Measurements from ENCODE around the gene TRIM34. TPM values are rescaled to one million over a fixed set of nuclear protein-coding genes. Genes with fewer than 3 reads are reported as not detected.

TRIM34 gene
- total and polyA plus RNA-seq, 10 of the 15 experiments (the other 5 are each of a cell fraction or from before 2014, with no cell fraction given), result 16.7 to 51.4 (median 21.5) TPM

- TF ChIP-seq NFXL1 (IDR thresholded peaks at IDR 0.05; ENCODE audit: borderline replicate concordance) (no peak), TCF7 (IDR thresholded peaks at IDR 0.05; ENCODE audit: borderline replicate concordance) (no peak)
Observed at GRCh38 chr11:5663511-5663910, 38.7 kb downstream of the TRIM34 start (continued).

GRCh38 chr11:5665051-5665570 lies 40.3 kb downstream of the TRIM34 start:
- no peak overlapping the region for H3K4me2 ChIP-seq (ENCODE audit: control insufficient read depth, insufficient read depth)
- WGBS (ENCODE audit: insufficient coverage, insufficient replicate concordance, low lambda C conversion rate, missing lambda C conversion rate), result 98% methylated on average over 4 of the region's 4 CpGs
- FAIRE-seq (no peak), DNase-seq (ENCODE audit: low read depth, low spot score) (no peak), ATAC-seq (no peak)
- intact Hi-C loops (cut with micrococcal nuclease; ENCODE audit: unreplicated experiment), result no loop called here
- H3K4me3 ChIP-seq, result no peak overlapping the region
- no TSS peak for BruUV-seq (replicated peaks)
- peaks cover 0 to 26% of the 10 kb centered on the region in 2 experiments; a peak in 3 of 4 replicates for H3K36me3 ChIP-seq (ENCODE audit: control insufficient read depth in 2 of 2, insufficient read depth in 2 of 2, low read length in 1 of 2)
- H4K20me1 ChIP-seq (ENCODE audit: control insufficient read depth, insufficient read depth), result no peaks in the 10 kb centered on the region
- H3K27me3 ChIP-seq (replicated peaks in 1 of 2; ENCODE audit: control insufficient read depth in 2 of 2, insufficient read depth in 2 of 2, low read length in 1 of 2), result no peaks in the 10 kb centered on the region
- H2AFZ ChIP-seq (ENCODE audit: control insufficient read depth, low read depth, low read length), result no peak overlapping the region
- SMC1A ChIA-PET (ENCODE audit: uncharacterized antibody, unreplicated experiment), result no interaction called here
- no peak overlapping the region for H3K27ac ChIP-seq (ENCODE audit: control insufficient read depth, insufficient read depth)
- RAD21 ChIA-PET (ENCODE audit: unreplicated experiment), result no interaction called here
- H3K9ac ChIP-seq (ENCODE audit: control insufficient read depth, insufficient read depth, low read length), result no peak overlapping the region
- H3K9me3 ChIP-seq (replicated peaks; ENCODE audit: control insufficient read depth, insufficient read depth, low read length), result no peaks in the 10 kb centered on the region
- no peak for TF ChIP-seq CREM (IDR thresholded peaks at IDR 0.05; ENCODE audit: low read depth)
- no peak for TF ChIP-seq HDGF (IDR thresholded peaks at IDR 0.05)
- POLR2A ChIA-PET, result no interaction called here
- no peaks in the 10 kb centered on the region for H3K4me1 ChIP-seq (ENCODE audit: control insufficient read depth, insufficient read depth, low read length)
- no peaks in the 10 kb centered on the region for H3K79me2 ChIP-seq (ENCODE audit: control insufficient read depth, insufficient read depth, low read length)
- in situ Hi-C loops (cut with MboI), result no loop called here
- CTCF ChIA-PET, result no interaction called here

GRCh38 chr11:5665746-5666401 lies 41.1 kb downstream of the TRIM34 start:
- DNase-seq (ENCODE audit: low read depth, low spot score), result no peak
- Histone ChIP-seq H3K9me3 (replicated peaks; ENCODE audit: control insufficient read depth, insufficient read depth, low read length) (no peaks in the 10 kb centered on the region), H2AFZ (ENCODE audit: control insufficient read depth, low read depth, low read length) (no peak overlapping the region), H3K27me3 (replicated peaks in 1 of 2; ENCODE audit: control insufficient read depth in 2 of 2, insufficient read depth in 2 of 2, low read length in 1 of 2) (no peaks in the 10 kb centered on the region), H3K4me2 (ENCODE audit: control insufficient read depth, insufficient read depth) (no peak overlapping the region), H3K9ac (ENCODE audit: control insufficient read depth, insufficient read depth, low read length) (no peak overlapping the region), H3K4me3 (no peak overlapping the region), H3K36me3 (ENCODE audit: control insufficient read depth in 2 of 2, insufficient read depth in 2 of 2, low read length in 1 of 2) (peaks cover 0 to 32% of the 10 kb centered on the region in 2 experiments; a peak in 3 of 4 replicates), H3K79me2 (ENCODE audit: control insufficient read depth, insufficient read depth, low read length) (no peaks in the 10 kb centered on the region; the same call in 1 of the 2 replicates), H3K27ac (ENCODE audit: control insufficient read depth, insufficient read depth) (no peak overlapping the region), H3K4me1 (ENCODE audit: control insufficient read depth, insufficient read depth, low read length) (no peaks in the 10 kb centered on the region), H4K20me1 (ENCODE audit: control insufficient read depth, insufficient read depth) (no peaks in the 10 kb centered on the region)
- WGBS (ENCODE audit: insufficient coverage, insufficient replicate concordance, low lambda C conversion rate, missing lambda C conversion rate), result 98% methylated on average over 5 of the region's 5 CpGs
- BruUV-seq (replicated peaks), result no TSS peak
- SMC1A ChIA-PET (ENCODE audit: uncharacterized antibody, unreplicated experiment), result no interaction called here
- POLR2A ChIA-PET, result no interaction called here
- TF ChIP-seq FOXK2 (IDR thresholded peaks at IDR 0.05) (no peak), RCOR1 (conservative IDR thresholded peaks at IDR 0.05; ENCODE audit: low read depth, low read length) (no peak), STAT3 (IDR thresholded peaks at IDR 0.05; ENCODE audit: low read depth, low read length) (no peak), BACH1 (IDR thresholded peaks at IDR 0.05; ENCODE audit: borderline replicate concordance) (no peak), FOXM1 (IDR thresholded peaks at IDR 0.05; ENCODE audit: low read depth, low read length) (no peak), JUNB (IDR thresholded peaks at IDR 0.05) (no peak), LARP7 (IDR thresholded peaks at IDR 0.05) (no peak), NR2F1 (conservative IDR thresholded peaks at IDR 0.05) (no peak), CHD1 (IDR thresholded peaks at IDR 0.05; ENCODE audit: low read depth, low read length) (no peak), NR2C1 (IDR thresholded peaks at IDR 0.05) (no peak), TCF12 (IDR thresholded peaks at IDR 0.05; ENCODE audit: low read depth, low read length) (no peak), NBN (IDR thresholded peaks at IDR 0.05) (no peak), BRCA1 (IDR thresholded peaks at IDR 0.05; ENCODE audit: low read depth, low read length) (no peak)
- ATAC-seq, result no peak
- CTCF ChIA-PET, result no interaction called here
- intact Hi-C loops (cut with micrococcal nuclease; ENCODE audit: unreplicated experiment) (no loop called here), in situ Hi-C loops (cut with MboI) (no loop called here)
- FAIRE-seq, result no peak
- RAD21 ChIA-PET (ENCODE audit: unreplicated experiment), result no interaction called here
